Neural cell (in vitro differentiated cells): Measurements from ENCODE around the gene PTPRD.

Source experiments
- EZH2 ChIP-seq: fragments of 200-600, 300-800 bp; shearing (Covaris generic), sonication (generic); IDR thresholded peaks from 2 replicates; pipeline ENCODE4 v1.6.1; 2014; ENCODE audit warnings: antibody characterized with exemption, low read length, borderline replicate concordance, mild to moderate bottlenecking; ENCODE audit not compliant: insufficient read depth, poor library complexity, severe bottlenecking
- TF ChIP-seq, protein P1 (sequence below): IDR thresholded peaks from 2 replicates; pipeline ENCODE4 v1.6.1; 2012; ENCODE audit warnings: borderline replicate concordance
- TF ChIP-seq, protein P2 (sequence below): fragments of 450-650 bp; IDR thresholded peaks from 2 replicates; pipeline ENCODE4 v1.5.1; 2014; ENCODE audit warnings: antibody characterized with exemption, mild to moderate bottlenecking, moderate library complexity; ENCODE audit not compliant: poor library complexity, severe bottlenecking

GRCh38 chr9:9612755-9613154 is 1000.0 kb downstream of the PTPRD start:
- TF ChIP-seq, protein P1, sequence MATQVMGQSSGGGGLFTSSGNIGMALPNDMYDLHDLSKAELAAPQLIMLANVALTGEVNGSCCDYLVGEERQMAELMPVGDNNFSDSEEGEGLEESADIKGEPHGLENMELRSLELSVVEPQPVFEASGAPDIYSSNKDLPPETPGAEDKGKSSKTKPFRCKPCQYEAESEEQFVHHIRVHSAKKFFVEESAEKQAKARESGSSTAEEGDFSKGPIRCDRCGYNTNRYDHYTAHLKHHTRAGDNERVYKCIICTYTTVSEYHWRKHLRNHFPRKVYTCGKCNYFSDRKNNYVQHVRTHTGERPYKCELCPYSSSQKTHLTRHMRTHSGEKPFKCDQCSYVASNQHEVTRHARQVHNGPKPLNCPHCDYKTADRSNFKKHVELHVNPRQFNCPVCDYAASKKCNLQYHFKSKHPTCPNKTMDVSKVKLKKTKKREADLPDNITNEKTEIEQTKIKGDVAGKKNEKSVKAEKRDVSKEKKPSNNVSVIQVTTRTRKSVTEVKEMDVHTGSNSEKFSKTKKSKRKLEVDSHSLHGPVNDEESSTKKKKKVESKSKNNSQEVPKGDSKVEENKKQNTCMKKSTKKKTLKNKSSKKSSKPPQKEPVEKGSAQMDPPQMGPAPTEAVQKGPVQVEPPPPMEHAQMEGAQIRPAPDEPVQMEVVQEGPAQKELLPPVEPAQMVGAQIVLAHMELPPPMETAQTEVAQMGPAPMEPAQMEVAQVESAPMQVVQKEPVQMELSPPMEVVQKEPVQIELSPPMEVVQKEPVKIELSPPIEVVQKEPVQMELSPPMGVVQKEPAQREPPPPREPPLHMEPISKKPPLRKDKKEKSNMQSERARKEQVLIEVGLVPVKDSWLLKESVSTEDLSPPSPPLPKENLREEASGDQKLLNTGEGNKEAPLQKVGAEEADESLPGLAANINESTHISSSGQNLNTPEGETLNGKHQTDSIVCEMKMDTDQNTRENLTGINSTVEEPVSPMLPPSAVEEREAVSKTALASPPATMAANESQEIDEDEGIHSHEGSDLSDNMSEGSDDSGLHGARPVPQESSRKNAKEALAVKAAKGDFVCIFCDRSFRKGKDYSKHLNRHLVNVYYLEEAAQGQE: no peak
- TF ChIP-seq, protein P2, sequence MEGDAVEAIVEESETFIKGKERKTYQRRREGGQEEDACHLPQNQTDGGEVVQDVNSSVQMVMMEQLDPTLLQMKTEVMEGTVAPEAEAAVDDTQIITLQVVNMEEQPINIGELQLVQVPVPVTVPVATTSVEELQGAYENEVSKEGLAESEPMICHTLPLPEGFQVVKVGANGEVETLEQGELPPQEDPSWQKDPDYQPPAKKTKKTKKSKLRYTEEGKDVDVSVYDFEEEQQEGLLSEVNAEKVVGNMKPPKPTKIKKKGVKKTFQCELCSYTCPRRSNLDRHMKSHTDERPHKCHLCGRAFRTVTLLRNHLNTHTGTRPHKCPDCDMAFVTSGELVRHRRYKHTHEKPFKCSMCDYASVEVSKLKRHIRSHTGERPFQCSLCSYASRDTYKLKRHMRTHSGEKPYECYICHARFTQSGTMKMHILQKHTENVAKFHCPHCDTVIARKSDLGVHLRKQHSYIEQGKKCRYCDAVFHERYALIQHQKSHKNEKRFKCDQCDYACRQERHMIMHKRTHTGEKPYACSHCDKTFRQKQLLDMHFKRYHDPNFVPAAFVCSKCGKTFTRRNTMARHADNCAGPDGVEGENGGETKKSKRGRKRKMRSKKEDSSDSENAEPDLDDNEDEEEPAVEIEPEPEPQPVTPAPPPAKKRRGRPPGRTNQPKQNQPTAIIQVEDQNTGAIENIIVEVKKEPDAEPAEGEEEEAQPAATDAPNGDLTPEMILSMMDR: no peak
- TF ChIP-seq EZH2: no peak
